Activated CD8-positive, alpha-beta T cell treated with anti-CD3 and anti-CD28 coated beads for 36 hours (primary cell): ENCODE data around the gene SGCE. TPM values are rescaled to one million over a fixed set of nuclear protein-coding genes. Genes with fewer than 3 reads are reported as not detected.

Experiments used
- ATAC-seq: fragments of 200-7000 bp; cut with Tn5 transposase; one replicate; pipeline ENCODE4 v1.10.0; 2021; ENCODE audit warnings: mild to moderate bottlenecking, moderate library complexity
- CTCF ChIA-PET: fragments of 350-600 bp; sonication (Branson Sonifier 250); formaldehyde crosslinking; loops from one replicate; lab custom pipeline; 2021; ENCODE audit warnings: antibody characterized with exemption; lab: Charles Lee
- POLR2A ChIA-PET: fragments of 350-600 bp; sonication (Branson Sonifier 250); formaldehyde crosslinking; loops from one replicate; lab custom pipeline; 2021; ENCODE audit warnings: antibody characterized with exemption; lab: Charles Lee
- DNase-seq: peaks from one replicate; pipeline ENCODE4 v3.0.0-alpha.2; 2020
- H3K27ac Mint-ChIP-seq: one replicate; pipeline ENCODE4 v1.8.0; 2021; ENCODE audit warnings: mild to moderate bottlenecking, mixed read lengths
- H3K27me3 Mint-ChIP-seq: one replicate; pipeline ENCODE4 v1.8.0; 2021; ENCODE audit warnings: mixed read lengths
- H3K36me3 Mint-ChIP-seq: one replicate; pipeline ENCODE4 v1.8.0; 2021; ENCODE audit warnings: low read depth, mixed read lengths
- H3K4me1 Mint-ChIP-seq: one replicate; pipeline ENCODE4 v1.8.0; 2021; ENCODE audit warnings: low read depth, mixed read lengths
- H3K4me3 Mint-ChIP-seq: one replicate; pipeline ENCODE4 v1.8.0; 2021; ENCODE audit warnings: mild to moderate bottlenecking, moderate library complexity, mixed read lengths
- H3K9me3 Mint-ChIP-seq: one replicate; pipeline ENCODE4 v1.8.0; 2021; ENCODE audit warnings: mixed read lengths
- intact Hi-C: fragments of 100-400 bp; cut with micrococcal nuclease; formaldehyde crosslinking; loops from one replicate; pipeline ENCODE4 v1.10.0; 2022
- total RNA-seq, 2 experiments: library from RNA; stranded (reverse); gene quantifications; one replicate each; pipeline ENCODE4 v1.2.3, GENCODE V29; 2021
- TF ChIP-seq, protein P1 (sequence below): fragments of 200-600 bp; IDR thresholded peaks from one replicate; pipeline ENCODE4 v1.8.0; 2022; ENCODE audit warnings: antibody characterized with exemption, mild to moderate bottlenecking

Gene SGCE
- total RNA-seq, 2 experiments from 2014 or later: 0.56 TPM; not detected in 1

DNA sequence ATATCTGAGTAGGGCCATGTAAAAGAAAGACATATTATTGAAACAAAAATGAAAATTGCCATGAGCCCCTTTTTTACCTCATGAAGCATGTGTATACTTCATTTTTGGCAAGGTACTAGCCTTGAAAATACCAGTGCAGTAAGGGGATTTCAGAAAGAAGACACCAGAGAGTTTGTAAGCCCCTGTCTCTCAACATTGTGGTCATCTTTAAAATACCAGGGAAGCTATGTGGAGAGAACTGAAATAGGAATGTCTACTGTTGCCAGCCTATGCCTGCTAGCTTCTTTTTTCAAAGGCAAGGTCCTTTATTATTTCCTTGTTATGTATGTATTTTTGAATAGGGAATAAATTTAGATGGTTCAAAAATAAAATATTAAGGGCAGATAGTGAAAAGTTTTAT is 88.5 kb downstream of the SGCE start:
- TF ChIP-seq, protein P1, sequence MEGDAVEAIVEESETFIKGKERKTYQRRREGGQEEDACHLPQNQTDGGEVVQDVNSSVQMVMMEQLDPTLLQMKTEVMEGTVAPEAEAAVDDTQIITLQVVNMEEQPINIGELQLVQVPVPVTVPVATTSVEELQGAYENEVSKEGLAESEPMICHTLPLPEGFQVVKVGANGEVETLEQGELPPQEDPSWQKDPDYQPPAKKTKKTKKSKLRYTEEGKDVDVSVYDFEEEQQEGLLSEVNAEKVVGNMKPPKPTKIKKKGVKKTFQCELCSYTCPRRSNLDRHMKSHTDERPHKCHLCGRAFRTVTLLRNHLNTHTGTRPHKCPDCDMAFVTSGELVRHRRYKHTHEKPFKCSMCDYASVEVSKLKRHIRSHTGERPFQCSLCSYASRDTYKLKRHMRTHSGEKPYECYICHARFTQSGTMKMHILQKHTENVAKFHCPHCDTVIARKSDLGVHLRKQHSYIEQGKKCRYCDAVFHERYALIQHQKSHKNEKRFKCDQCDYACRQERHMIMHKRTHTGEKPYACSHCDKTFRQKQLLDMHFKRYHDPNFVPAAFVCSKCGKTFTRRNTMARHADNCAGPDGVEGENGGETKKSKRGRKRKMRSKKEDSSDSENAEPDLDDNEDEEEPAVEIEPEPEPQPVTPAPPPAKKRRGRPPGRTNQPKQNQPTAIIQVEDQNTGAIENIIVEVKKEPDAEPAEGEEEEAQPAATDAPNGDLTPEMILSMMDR: no peak
- Mint-ChIP-seq H3K27ac (no peak overlapping the region), H3K36me3 (peaks cover 26% of the 10 kb centered on the region), H3K27me3 (no peaks in the 10 kb centered on the region), H3K9me3 (peaks cover 3% of the 10 kb centered on the region), H3K4me3 (no peak overlapping the region), H3K4me1 (no peaks in the 10 kb centered on the region)
- ChIA-PET POLR2A (no interaction called here), CTCF (no interaction called here)
- DNase-seq (no peak), ATAC-seq (no peak)
- intact Hi-C loops: no loop called here

DNA sequence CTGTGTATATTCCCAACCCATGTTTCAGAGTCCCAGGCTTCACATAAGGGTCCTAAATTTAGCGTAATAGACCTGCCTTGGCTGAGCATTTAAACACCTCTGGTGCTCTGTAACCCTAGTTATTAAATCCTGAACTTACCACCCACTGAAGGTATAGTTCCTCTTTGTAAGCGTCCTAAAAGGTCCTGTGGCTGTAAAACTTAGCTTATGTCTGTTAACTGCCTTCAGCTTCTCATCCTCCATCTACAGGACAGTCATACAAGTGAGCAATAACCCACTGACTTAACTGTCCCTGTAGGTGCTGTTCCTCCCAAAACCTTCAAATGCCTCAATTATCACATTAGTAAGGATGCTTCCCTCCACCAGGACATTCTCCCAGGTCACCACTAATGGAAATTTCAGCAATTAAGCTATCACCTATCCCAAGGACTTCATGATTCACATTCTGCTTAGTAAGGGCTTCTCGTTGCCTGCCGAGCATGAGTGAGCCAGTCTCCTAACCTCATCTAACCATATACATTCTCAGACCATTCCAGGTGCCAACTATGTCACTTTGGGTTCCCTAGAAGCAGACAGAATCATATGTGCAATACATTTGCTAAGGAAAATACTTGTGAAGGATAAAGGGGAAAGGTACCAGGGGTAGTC is 90.6 kb downstream of the SGCE start:
- Mint-ChIP-seq H3K9me3 (peaks cover 1% of the 10 kb centered on the region), H3K4me3 (no peak overlapping the region), H3K27ac (no peak overlapping the region), H3K4me1 (no peaks in the 10 kb centered on the region), H3K27me3 (no peaks in the 10 kb centered on the region), H3K36me3 (peaks cover 12% of the 10 kb centered on the region)
- POLR2A ChIA-PET: no interaction called here
- no peak for DNase-seq
- TF ChIP-seq, protein P1: no peak
- intact Hi-C loops: no loop called here
- no peak for ATAC-seq
- CTCF ChIA-PET: no interaction called here

DNA sequence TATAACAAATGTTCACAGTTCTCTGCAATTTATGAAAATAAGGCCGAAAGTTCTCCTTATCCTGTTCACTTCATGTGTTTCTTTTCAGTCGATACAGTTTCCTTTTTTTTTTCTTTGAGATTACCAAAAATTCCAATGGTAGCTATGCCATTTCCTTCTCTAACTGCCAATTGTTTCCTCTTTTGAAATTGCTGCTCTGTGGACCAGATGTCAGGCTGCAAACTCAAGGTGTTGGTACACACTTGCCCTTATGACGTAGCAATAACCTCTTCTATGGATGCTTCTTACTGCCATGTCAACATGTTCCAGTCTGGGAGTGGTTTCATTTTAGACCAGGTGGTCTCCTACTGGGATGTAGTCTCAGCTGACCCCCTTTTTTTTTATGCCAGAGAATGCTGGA is 93.4 kb downstream of the SGCE start:
- H3K27ac Mint-ChIP-seq: no peak overlapping the region
- ChIA-PET POLR2A (no interaction called here), CTCF (no interaction called here)
- ATAC-seq (no peak), DNase-seq (no peak)
- H3K4me3 Mint-ChIP-seq: no peak overlapping the region
- no peaks in the 10 kb centered on the region for H3K27me3 Mint-ChIP-seq
- H3K9me3 Mint-ChIP-seq: no peaks in the 10 kb centered on the region
- H3K36me3 Mint-ChIP-seq: peaks cover 5% of the 10 kb centered on the region
- TF ChIP-seq, protein P1: no peak
- intact Hi-C loops: no loop called here
- no peaks in the 10 kb centered on the region for H3K4me1 Mint-ChIP-seq

DNA sequence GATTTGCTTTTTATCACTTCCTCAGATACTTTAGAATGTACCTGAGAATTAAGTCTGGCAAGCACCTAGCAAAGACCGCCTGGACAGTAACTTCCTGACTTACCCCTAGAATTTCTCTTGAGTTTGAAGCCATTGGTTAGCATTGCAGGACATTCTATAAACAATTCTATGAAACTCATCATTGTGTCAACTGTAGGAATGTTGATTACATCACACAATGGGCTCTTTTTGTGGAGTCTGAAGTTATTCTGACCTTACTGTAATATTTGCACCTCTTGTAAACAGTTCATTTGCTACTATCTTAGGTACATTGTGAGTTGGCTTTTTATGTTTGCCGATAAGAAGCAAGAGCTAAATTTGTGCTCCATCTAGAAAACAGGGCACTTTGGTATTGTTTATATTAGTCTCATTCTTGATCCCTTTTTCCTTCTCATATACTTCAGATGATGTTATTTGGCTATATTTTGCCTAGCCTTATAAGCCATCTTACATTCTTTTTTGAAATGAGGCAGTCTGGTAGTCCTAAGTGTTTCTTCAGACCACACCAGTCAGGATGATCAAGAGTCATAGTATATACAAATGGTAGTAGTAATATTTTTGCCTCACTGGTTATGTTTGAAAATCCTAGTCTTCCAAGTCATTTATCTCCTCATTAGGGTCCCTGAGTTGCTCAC is 94.0 kb downstream of the SGCE start:
- CTCF ChIA-PET: no interaction called here
- Mint-ChIP-seq H3K4me1 (no peaks in the 10 kb centered on the region), H3K36me3 (peaks cover 8% of the 10 kb centered on the region), H3K27me3 (no peaks in the 10 kb centered on the region), H3K4me3 (no peak overlapping the region), H3K27ac (no peak overlapping the region), H3K9me3 (no peaks in the 10 kb centered on the region)
- DNase-seq (no peak), ATAC-seq (no peak)
- TF ChIP-seq, protein P1: no peak
- intact Hi-C loops: no loop called here
- POLR2A ChIA-PET: no interaction called here

DNA sequence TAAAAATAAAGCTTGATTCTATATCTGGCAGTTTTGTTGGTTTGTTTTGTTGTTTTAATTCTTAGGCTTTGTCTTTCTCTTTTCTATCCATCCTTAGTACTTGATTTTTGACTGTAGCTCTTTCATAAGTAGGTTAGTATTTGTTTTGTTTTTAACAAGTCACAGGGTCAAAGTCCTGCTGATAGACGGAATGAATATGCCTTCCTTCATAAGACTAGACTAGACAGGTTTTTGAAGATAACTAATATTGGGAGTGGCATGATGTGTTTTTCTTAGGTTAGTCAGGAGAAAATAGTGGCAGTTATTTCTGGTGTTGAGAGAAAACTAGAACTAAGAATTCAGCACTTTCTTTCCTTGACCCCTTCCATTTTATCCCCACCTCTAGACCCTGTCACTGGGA is 96.0 kb downstream of the SGCE start:
- ChIA-PET CTCF (no interaction called here), POLR2A (no interaction called here)
- H3K27ac Mint-ChIP-seq: no peak overlapping the region
- H3K4me1 Mint-ChIP-seq: no peaks in the 10 kb centered on the region
- intact Hi-C loops: no loop called here
- TF ChIP-seq, protein P1: no peak
- H3K27me3 Mint-ChIP-seq: no peaks in the 10 kb centered on the region
- DNase-seq: no peak
- H3K36me3 Mint-ChIP-seq: peaks cover 14% of the 10 kb centered on the region
- H3K9me3 Mint-ChIP-seq: no peaks in the 10 kb centered on the region
- ATAC-seq: no peak
- no peak overlapping the region for H3K4me3 Mint-ChIP-seq
